Measurements from ENCODE around the gene SNX19.

GRCh38 chr11:130840679-130841078, 75.6 kb downstream of the SNX19 start:
- no peak for TF ChIP-seq CTCF (IDR thresholded peaks at IDR 0.05)
- no peak for TF ChIP-seq POLR2A (IDR thresholded peaks at IDR 0.05)

Data from Peyer's patch (tissue), 4 donors.